HL-60/S4 treated with phorbol 12-myristate 13-acetate at 8.2 ng/mL for 4 days and 3 days (cell line): ENCODE measurements around the gene GPR152.

Experiments
- in situ Hi-C: fragments of 300-500 bp; cut with MboI; formaldehyde crosslinking; loops from 2 replicates; pipeline ENCODE4 v1.15.0; 2022; ENCODE audit warnings: low sequenced_read_pairs

GPR152 gene, protein sequence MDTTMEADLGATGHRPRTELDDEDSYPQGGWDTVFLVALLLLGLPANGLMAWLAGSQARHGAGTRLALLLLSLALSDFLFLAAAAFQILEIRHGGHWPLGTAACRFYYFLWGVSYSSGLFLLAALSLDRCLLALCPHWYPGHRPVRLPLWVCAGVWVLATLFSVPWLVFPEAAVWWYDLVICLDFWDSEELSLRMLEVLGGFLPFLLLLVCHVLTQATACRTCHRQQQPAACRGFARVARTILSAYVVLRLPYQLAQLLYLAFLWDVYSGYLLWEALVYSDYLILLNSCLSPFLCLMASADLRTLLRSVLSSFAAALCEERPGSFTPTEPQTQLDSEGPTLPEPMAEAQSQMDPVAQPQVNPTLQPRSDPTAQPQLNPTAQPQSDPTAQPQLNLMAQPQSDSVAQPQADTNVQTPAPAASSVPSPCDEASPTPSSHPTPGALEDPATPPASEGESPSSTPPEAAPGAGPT

DNA sequence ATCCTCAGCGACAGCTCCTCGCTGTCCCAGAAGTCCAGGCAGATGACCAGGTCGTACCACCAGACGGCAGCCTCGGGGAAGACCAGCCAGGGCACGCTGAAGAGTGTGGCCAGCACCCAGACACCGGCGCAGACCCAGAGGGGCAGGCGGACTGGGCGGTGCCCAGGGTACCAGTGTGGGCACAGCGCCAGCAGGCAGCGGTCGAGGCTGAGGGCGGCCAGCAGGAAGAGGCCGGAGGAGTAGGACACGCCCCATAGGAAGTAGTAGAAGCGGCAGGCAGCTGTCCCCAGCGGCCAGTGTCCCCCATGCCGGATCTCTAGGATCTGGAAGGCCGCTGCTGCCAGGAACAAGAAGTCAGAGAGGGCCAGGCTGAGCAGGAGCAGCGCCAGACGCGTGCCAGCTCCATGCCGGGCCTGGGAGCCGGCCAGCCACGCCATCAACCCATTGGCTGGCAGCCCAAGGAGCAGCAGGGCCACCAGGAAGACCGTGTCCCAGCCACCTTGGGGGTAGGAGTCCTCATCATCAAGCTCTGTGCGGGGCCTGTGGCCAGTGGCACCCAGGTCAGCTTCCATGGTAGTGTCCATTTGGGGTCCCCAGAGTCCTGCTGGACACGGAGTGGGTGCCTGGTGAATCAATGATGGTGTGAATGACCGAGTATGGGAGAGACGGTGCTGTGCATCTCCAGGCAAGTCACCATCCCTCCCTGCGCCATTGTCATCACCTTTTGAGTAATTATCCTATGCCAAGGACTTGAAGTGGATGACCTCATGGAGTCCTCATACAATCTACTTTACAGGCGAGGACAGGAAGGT, at the start of gene GPR152:
Gene GPR152 (minus strand): TSS at position 589 of the 812 bp plus-strand sequence. CDS start 5 bp downstream, at position 584.
- in situ Hi-C loops = no loop called here

DNA sequence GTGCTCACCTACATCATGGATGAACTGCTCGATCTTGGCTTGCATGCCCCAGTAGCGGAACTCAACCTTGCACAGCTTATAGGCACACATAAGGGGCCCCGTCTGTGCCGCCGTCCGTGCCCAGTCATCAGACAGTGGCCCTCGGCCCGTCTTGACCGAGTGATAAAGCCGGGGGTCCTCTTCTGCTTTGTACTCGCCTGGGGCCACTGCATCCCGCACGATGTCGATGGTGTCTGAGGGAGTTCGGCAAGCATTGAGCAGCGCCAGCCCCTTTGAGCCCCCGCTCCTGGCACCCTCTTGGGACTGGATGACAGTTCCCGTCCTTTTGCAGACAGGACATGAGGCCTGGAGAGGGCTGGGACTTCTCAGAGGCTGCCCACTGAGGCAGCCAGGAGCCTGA, 49.3 kb upstream of the GPR152 start:
- in situ Hi-C loops = no loop called here

DNA sequence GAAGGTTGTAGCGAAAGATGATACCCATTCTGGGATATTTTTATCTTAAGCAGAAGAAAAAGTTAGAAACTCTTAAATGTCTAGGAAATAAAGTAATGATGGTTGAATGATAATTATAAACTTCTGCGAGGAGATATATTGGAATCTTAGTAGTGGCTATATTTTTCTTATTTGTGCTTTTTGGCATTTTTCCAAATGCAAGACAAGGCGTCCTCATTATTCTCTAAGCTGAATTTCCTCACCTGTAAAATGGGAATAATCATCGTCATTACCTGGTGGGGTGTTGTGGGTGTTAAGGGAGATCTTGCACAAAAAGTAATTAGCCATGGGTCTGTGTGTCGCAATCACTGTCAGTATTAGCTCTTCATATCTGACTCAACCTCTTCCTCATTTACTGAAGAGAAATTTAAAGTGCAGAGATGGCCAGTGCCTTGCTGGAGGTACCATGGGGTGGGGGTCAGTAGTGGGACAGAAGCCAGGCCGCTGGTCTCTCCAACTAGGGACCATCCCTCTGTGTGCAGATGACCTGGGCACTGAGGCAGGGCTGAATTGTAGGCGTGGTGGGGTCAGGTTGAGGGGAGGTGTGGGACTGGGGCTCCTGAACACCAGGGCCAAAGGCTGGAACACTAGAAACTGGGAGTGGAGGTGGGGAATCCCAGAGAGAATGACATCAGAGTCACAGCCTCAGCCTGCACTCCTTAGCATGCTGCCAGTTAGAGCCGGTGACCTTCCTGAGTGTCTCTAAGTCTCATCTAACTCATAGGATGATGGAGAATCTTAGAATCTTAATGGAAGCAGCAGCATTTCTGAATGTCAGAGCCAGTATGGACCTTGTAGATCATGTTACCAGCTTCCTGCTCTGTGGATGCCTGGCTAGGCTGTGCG, 48.5 kb upstream of the GPR152 start:
- in situ Hi-C loops = no loop called here

DNA sequence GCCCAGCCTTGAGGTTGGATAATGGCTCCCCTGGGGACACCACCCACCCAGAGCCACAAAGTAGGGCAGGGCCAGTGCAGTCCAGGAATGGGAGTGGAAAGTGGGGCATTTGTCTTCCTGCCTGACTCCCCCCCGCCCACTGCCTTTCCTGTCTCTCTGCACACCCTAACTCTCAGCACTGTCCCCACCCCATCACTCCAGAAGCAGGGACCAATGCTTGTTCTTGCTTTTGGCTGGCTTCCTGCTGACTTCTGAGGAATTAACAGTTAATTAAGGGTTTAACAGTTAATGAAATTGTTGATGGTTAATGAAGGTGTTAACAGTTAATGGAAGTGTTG, 47.9 kb upstream of the GPR152 start:
- in situ Hi-C loops = no loop called here

DNA sequence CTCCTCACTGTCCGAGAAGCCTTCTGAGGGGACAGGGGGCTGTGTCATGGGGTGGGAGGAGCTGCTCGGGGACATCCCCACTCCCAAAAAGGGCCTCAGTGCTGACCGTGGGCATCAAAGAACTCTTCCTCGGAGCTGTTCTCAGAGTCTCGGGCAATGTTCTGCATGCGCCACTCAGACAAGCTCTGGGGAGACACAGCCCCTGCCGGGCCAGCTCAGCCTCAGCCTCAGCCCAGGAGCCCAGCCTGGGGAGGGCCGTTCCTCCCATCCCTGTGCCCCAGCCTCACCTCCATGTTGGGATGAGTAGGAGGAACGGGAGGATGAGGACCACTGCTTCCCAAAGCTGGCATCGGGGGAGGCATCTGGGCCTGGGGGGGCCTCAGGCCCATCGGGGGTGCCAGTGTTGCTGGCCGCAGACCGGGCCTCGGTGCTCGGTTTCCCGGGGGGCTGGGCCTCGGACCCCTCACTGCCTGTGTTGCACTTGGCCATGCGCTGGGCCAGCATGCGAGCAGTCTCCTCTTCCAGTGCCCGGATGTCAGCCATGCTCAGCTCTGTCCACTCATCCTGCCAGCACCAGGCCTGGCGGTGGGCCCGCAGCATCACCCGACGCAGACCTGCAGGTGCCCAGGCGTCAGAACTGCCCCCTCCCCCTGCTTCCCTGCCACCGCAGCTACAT, 47.4 kb upstream of the GPR152 start:
- in situ Hi-C loops = no loop called here

DNA sequence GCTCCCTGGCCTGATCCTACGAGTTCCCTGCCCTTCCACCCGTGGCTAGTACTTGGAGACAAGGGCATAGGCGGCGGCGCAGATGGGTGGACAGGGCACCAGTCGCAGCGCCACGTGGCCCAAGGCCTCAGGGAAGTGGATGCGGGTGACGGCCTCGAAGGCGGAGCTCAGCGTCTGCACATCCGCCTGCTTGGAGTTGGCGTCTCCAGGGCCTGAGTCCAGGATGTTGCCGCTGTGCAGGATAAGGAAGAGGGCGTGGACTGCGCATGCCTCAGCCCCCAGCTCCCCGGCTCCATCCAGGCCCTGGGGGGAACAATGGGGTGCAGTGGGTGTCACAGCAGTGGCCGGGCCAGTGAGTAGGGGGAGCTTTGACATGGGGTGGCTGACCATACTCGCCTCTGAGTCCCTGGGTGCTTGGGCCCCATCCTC, 46.0 kb upstream of the GPR152 start:
- in situ Hi-C loops = no loop called here

DNA sequence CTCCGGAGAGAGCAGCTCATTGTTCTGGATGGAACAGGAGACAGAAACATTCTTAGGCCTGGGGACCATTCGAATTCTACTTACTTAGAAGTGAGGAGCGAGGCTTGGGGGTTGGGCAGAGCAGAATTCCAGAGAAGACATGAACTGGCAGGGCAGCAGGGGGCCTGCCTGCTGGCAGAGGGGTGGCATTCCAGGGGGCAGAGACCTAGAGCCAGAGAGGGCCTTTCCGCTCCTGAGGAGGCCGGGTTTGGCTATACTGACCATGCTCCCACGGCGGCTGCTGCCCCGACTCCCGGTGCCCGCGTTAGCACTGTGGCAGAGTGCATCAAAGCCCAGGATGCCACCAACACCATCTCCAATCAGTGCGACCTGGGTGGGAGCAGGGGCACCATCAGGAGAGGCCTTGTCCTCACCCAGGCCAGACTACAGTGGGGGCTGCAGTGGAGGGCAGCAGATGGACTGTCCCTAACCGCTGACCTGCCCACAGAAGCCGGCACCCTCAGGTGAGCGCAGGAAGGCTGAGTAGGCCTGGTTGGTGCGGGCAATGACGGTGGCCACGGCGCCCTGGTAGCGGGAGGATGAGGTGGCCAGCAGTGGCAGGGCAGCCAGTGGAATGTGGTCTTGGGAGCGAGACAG, 45.2 kb upstream of the GPR152 start:
- in situ Hi-C loops = no loop called here

DNA sequence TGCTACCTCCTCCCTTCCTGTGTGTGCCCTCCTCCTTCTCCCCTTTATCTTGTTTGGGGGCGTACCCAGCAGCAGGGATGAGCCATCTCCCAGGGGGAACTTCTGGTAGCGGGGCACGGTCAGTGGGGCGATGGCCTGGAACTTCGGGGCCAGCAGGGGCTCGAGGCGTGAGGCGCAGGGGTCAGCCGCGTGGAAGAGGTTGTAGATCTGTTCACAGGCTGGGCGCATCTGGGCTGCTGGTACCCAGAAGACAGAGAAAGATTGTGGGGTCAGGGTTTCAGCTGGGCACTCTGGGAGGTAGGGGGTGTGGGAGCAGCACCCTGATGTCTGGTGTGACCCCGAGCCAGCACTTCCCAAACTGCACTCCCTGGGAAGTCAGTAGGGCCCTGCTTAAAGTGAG, 43.6 kb upstream of the GPR152 start:
- in situ Hi-C loops = no loop called here

DNA sequence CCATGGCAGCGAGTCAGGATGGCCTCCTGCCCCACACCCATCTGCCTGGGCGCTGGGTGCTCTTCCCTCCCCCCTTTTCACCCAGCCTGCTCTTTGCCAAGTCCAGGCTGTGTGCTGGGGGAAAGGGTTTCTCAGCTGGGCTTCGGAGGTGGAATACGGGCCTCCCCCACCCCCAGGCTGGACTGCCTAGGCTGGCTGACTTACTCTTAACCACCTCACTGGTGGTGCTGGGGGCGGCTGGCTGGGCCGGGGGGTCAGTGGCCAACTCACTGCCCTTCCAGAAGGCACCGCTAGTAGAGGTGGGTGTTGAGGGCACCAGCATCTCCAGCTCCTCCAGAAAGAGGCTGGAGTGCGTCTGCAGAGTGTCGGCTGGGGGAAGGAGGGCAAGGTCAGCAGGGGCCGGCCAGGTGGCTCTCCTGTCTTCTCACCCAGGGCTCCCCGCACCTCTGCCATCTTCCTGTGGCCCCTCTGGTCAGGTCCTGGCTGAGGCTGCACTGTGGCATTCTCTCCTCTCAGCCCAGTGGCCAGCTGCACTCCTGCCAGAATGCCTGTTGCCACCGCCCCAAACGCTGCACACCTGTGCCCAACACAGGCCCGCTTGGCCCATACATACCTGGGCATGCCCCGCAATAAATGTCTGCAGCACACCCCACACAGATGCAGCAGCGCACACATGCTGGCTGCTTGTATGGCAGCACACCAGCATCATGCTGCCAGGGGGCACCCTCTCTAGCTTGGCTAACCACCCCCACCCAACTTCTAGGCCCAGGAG, 42.9 kb upstream of the GPR152 start:
- in situ Hi-C loops = no loop called here

DNA sequence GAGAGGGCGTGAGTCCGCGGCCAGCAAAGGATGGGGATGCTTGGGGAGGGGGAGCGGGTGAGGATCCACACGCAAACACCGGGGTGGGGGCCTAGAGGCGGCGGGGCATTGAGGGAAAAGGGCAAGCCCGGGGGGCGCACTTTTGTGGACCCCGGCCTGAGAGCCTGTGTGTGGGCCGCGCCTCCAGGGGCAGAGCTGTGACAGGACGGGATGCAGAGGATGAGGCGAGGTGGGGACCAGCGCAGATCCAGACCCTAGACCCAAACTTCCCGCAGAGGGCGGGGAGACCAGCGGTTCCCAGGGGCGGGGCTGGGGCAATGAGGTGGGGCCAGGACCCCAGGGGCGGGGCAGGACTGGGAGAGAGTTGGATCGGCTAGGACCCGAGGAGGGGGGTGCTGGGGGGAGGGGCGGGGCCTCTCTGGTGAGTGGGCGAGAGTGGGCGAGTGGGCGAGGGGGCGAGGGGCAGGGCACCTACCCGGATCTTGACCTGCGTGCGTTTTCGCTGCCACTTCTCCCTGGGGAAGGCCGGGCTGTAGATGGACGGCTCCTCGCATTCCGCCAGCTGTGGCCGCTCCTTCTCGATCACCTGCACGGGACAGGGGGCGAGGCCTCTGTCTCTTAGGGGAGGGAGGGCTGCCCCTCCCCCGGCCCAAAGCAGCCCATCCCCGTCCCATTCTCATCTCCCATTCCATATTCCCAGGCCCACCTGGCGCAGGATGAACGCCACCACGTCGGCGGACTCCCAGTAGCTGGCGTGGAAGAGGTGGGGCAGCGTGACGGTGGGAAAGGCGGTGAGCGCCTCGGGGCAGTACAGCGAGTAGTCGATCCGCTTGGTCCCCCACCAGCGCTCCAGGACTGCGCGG, 42.1 kb upstream of the GPR152 start:
- in situ Hi-C loops = no loop called here

DNA sequence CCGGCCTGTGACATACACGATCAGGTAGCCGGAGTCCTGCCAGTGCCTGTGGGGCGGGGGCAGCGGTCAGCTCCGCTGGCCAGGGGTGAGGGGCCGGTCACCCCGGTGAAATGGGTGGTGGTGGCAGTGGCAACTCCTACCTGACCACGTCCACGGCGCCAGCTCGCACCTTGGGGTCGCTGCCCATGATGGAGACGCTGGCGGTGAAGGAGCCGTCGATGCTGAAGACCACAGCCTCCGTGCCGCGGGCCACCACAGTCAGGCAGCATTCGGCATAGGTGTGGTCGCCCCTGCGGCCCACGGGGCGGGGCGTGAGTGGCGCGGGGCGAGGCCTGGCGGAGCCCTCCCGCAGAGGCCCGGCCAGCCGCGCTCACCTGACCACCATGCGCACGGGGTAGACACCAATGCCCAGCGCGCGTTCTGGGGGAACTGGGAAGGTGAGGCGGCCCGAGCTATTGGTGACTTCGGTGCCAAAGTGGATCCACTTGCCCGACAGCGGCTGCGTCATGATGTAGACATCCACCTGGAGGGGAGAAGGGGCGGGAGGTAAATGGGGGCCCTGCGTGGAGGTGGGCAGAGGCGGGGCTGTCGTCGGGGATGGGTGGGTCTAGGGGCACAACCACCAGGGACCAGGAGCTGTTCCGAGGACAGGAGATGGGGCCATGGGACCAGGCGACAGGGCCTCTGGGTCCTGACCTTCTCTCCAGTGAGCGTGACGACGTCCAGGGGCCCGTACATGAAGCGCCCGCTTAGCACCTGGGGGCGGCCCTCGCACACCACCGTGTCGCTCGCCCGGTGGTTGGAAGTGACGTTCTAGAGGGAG, 41.2 kb upstream of the GPR152 start:
- in situ Hi-C loops = no loop called here

DNA sequence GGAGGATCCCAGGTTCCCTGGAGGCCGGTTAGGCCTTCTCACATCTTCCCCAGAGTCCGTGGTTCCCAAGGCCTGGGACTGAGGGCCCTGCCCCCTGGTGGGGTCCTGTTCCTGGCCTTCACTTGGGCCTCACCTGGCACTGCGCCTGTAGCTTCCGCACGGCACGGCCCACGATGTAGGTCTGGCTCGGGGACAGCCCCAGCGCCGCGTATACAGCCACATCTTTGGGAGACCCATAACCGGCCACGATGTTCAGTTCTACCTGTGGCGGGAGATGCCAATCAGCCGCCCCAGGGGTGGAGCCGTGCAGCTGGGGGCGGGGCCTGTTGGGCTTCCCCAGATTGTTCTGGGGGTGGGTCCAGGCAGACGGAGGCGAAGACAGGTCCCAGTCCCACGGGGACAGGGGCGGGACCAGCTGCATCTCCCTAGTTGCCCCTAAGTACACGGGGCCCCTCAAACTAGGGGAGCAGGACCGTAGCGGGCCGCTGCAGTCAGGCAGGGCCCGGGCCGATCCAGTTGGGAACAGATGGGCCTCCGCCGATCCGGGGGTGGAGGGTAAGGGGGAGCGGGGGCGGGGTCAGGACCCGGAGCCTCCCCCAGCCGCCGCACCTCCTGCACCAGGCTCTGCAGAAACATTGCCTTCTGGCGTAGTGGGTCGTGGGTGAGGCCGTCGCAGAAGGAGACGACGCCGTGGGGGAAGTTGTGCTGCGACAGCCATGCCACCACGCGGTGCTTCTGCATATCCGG, 40.4 kb upstream of the GPR152 start:
- in situ Hi-C loops = no loop called here

DNA sequence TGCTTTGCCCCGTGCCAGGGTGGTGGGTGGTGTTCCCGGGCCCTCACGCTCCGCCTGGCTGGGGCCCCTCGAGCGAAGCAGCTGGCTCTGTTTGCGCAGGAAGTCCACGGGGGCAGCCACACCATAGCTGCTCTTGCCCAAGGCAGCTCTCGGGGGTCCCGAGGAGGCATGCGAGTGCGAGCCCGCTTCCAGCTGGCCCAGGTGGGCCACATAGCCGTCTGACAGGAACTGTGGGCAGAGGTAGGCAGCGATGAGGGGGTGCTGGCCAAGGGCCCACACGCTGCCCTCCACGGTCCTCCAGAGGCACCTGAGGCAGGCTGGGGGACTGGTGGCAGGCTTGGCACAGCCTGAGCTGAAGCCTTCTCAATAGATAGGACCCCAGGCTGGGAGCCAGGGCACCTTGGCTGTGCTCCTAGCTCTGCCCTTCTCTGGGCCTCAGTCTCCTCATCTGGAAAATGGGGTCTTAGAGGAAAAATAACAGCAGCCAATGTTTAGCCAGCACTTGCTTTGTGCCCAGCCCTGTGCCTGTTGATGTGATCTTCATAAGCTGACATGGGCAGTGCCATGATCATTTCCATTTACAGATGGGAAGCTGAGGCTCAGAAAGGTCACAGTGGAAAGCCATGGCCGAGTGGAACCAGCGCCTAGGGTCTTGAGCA, 39.7 kb upstream of the GPR152 start:
- in situ Hi-C loops = no loop called here

DNA sequence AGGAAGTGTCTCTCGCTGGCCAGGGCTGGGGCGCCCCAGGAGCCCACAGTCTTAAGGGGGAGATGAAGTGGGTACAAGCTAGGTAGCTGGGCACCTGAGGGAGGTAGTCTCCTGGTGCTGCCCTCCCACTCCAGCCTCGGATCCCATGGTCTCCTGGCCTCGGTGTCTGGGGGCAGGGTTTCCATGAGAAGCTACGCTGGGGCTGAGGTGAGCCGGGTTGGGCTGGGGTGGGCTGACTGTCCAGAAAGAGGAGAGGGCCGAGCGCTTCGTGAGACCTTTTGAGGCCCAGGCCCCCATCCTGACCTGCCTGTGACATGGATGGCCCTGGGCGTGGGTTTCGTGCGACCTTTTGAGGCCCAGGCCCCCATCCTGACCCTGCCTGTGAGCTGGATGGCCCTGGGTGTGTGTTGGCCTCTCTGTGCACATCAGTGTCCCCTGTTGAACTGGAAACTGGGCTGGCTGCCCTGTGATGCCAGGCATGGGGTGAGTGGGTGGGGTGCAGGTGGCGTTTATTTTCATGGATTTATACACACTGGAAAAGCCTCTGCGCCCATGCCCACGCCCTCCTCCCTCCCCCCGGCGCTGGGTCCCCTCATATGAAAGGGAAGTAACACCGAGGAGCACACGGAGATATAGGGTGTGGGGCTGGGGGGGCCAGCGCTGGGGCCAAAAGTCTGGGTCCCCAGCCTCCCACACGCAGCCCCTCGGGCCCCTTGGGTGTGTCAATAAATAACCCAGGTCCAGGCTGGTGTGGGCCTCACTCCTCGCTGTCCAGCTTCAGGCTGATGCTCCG, 38.9 kb upstream of the GPR152 start:
- in situ Hi-C loops = no loop called here

DNA sequence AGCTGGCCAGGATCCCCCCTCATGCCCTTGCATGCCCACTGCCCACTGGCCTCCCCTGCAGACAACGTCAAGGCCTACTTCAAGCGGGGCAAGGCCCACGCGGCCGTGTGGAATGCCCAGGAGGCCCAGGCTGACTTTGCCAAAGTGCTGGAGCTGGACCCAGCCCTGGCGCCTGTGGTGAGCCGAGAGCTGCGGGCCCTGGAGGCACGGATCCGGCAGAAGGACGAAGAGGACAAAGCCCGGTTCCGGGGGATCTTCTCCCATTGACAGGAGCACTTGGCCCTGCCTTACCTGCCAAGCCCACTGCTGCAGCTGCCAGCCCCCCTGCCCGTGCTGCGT, 38.2 kb upstream of the GPR152 start:
- in situ Hi-C loops = no loop called here
